ENCODE measurements around the gene ARHGAP19. TPM values are rescaled to one million over a fixed set of nuclear protein-coding genes. Genes with fewer than 3 reads are reported as not detected.

Gene ARHGAP19
- total RNA-seq, 4 donors from 2014 or later, result 3.7 to 15.4 (median 7.5) TPM

DNA sequence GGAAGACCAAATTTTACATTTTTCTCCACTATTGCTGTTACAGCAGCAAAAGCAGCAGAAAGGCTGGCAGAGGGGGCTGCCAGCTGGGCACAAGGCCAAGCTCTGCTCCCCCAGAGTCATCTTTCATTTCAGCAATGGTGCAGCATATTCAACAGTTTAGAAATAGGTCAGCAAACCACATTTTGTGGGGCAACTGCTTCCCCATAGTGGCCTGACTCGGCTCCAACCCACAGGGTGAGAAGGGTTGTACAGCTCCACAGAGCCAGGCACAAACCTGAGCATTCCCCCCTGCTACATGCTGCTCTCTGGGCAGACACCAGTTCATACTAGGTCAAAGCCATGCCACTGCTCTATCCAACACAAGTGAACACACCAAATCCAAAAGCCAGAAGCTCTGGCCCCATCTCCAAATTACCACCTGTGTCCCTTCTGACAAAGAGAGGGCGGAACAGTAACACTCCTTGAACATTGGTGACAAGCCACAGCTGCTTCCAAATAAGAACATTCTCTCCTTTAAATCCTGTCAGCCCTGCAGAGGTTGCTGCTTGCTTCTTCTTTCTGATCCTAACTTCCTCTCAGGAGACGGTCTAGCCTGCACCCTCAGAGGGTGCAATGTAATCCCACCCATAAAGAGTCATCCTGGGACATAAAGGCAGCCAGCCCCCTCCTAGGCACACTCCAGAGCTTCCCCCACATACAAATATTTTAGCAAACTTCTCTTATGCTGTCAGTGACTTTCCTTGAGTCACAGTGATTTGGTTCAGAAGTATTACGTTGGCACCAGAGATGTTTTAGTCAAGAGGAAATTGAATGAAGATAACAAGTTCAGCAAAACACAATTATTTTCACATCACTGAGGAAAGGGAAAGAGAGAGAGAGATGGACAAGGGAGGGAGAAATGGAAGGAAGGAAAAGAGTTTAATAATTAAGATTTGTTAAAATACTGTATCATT is 67.7 kb downstream of the ARHGAP19 start:
- no peaks in the 10 kb centered on the region for H3K27me3 ChIP-seq
- TF ChIP-seq, protein P1, sequence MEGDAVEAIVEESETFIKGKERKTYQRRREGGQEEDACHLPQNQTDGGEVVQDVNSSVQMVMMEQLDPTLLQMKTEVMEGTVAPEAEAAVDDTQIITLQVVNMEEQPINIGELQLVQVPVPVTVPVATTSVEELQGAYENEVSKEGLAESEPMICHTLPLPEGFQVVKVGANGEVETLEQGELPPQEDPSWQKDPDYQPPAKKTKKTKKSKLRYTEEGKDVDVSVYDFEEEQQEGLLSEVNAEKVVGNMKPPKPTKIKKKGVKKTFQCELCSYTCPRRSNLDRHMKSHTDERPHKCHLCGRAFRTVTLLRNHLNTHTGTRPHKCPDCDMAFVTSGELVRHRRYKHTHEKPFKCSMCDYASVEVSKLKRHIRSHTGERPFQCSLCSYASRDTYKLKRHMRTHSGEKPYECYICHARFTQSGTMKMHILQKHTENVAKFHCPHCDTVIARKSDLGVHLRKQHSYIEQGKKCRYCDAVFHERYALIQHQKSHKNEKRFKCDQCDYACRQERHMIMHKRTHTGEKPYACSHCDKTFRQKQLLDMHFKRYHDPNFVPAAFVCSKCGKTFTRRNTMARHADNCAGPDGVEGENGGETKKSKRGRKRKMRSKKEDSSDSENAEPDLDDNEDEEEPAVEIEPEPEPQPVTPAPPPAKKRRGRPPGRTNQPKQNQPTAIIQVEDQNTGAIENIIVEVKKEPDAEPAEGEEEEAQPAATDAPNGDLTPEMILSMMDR (IDR thresholded peaks at IDR 0.05), result no peak
- no peak for TF ChIP-seq POLR2A (IDR thresholded peaks at IDR 0.05)
- 64 to 77% methylated on average over 4 of the region's 4 CpGs for WGBS, 2 donors
- DNase-seq, result no peak
- H3K27ac ChIP-seq, result no peak overlapping the region
- intact Hi-C loops (cut with DNase I), result no loop called here
- H3K9me3 ChIP-seq, result no peaks in the 10 kb centered on the region
- H3K4me3 ChIP-seq, result no peak overlapping the region
- peaks cover 0 to 82% (median 3%) of the 10 kb centered on the region in 3 donors for H3K36me3 ChIP-seq
- H3K4me1 ChIP-seq, result no peaks in the 10 kb centered on the region

DNA sequence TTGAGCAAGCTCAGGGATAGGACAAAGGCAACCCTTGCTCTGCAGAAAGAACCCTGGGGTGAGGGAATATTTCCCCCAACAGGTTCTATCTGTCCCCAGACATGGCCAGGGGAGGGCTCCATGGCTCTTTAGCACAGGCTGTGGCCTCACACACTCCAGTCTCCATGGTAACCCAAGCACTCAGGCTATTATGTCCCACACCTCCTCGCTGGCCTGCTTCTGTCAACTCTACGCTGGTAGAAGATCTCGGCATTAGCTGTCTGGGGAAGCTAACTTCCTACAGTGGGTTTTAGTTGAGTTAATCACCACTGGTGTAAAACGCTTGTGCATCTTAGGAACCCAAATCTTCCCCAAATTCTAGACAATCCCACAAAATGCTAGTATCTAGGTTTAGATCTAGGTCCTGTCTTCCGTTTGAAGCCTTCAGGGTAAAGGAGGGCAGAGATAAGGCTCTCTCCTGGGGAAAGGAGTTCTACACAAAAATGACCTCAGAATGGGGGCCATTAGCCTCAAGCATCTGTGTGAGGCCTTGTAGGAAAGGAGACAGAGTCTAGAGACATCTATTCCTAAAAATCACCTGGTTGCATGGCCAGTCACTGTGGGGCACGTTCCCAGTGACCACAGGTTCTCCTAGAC is 70.0 kb downstream of the ARHGAP19 start:
- Histone ChIP-seq H3K27me3 (no peaks in the 10 kb centered on the region), H3K36me3 (peaks cover 0 to 59% (median 0%) of the 10 kb centered on the region in 3 donors), H3K4me3 (no peak overlapping the region), H3K4me1 (no peaks in the 10 kb centered on the region), H3K9me3 (no peaks in the 10 kb centered on the region), H3K27ac (no peak overlapping the region)
- TF ChIP-seq, protein P1 (IDR thresholded peaks at IDR 0.05), result no peak
- no peak for TF ChIP-seq POLR2A (IDR thresholded peaks at IDR 0.05)
- no peak for DNase-seq
- intact Hi-C loops (cut with DNase I), result no loop called here
- WGBS, 2 donors, result 96 to 100% methylated on average over 2 to 5 of the region's 6 CpGs

DNA sequence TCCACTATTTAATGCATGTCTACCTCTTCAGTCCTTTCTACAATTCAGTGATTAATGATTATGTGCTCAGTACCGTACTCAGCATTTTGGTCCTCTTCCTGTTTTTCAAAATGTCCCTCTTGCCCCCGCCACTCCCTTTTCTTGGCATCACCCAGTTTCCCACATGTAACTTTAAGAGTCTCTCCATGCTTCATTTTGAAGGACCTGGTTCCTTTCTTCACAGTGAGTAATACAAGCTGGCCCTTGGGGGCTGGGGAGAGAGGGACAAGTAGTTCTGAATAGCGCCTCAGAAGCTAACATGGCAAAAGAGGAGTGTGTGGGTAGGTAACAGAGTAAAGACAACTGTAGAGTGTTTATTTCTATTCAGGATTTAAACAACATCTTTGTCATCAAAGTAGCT is 72.1 kb downstream of the ARHGAP19 start:
- intact Hi-C loops (cut with DNase I), result no loop called here
- no peaks in the 10 kb centered on the region for H3K9me3 ChIP-seq
- DNase-seq, result no peak
- H3K27me3 ChIP-seq, result no peaks in the 10 kb centered on the region
- no peaks in the 10 kb centered on the region for H3K4me1 ChIP-seq
- no peak overlapping the region for H3K27ac ChIP-seq
- no peak overlapping the region for H3K4me3 ChIP-seq
- TF ChIP-seq POLR2A (IDR thresholded peaks at IDR 0.05), result no peak
- TF ChIP-seq, protein P1 (IDR thresholded peaks at IDR 0.05), result no peak
- 87 to 100% methylated on average over 3 of the region's 3 CpGs for WGBS, 2 donors
- H3K36me3 ChIP-seq, result peaks cover 0 to 38% (median 0%) of the 10 kb centered on the region in 3 donors

DNA sequence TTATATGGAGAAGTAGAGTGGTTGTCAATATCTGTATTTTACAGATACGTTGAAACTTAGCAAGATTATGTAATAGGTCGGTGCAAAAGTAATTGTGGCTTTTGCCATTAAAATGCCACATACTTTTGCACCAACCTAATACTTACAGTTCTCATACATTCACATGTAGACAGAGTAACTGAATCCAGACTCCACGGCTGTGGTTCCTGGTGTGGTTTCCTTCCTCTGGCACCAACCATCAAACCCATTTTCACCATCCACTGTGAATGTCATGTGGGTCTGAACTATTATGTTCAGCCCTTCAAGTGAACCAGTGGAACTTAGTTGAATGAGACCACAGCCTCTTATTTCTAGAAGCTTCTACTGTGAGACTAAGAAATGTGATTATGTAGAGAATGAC is 75.1 kb downstream of the ARHGAP19 start:
- Histone ChIP-seq H3K27me3 (no peaks in the 10 kb centered on the region), H3K36me3 (peaks cover 0 to 11% (median 0%) of the 10 kb centered on the region in 3 donors), H3K27ac (no peak overlapping the region), H3K9me3 (no peaks in the 10 kb centered on the region), H3K4me1 (no peaks in the 10 kb centered on the region), H3K4me3 (no peak overlapping the region)
- WGBS, 2 donors, result 46 to 76% methylated on average over 3 of the region's 3 CpGs
- intact Hi-C loops (cut with DNase I), result no loop called here
- DNase-seq, result no peak
- TF ChIP-seq POLR2A (IDR thresholded peaks at IDR 0.05), result no peak
- TF ChIP-seq, protein P1 (IDR thresholded peaks at IDR 0.05), result no peak

Measured in esophagus squamous epithelium (tissue), 5 donors.